HG02763 (cell line): Measurements from ENCODE around the gene ZNF385C.

Experiments used
- ATAC-seq: cut with Tn5 transposase; IDR thresholded peaks from one replicate; pipeline ENCODE4 v1.9.1; 2021; ENCODE audit warnings: mild to moderate bottlenecking, moderate library complexity; ENCODE audit not compliant: unreplicated experiment

ZNF385C gene

GRCh38 chr17:41998497-41998896 lies 99.8 kb downstream of the ZNF385C start:
- no peak for ATAC-seq

- peak; percentile 4 for ATAC-seq
Observed at GRCh38 chr17:41996855-41997164, 101.5 kb downstream of the ZNF385C start.

GRCh38 chr17:41992576-41992975 lies 105.7 kb downstream of the ZNF385C start:
- no peak for ATAC-seq

- no peak for ATAC-seq
Observed at GRCh38 chr17:41989702-41990419, 108.4 kb downstream of the ZNF385C start.

DNA sequence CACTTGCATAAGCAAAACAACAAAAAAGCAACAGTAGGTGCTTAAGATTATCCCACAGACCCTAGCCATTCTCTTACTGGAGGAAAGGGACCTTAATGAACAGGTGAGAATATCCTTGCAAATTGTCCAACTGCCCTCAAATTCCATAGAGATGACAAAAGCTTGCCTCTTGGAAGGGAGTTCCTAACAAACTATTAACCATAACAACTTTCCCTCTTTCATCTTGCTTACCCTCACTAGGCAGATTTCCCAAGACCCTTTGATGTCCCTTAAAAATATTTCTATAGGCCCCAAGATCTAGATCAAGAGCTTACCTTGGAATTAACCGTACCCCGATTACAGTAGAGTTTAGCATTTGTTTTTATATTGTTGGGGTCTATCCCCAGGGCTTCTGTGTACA lies 109.9 kb downstream of the ZNF385C start:
- no peak for ATAC-seq

DNA sequence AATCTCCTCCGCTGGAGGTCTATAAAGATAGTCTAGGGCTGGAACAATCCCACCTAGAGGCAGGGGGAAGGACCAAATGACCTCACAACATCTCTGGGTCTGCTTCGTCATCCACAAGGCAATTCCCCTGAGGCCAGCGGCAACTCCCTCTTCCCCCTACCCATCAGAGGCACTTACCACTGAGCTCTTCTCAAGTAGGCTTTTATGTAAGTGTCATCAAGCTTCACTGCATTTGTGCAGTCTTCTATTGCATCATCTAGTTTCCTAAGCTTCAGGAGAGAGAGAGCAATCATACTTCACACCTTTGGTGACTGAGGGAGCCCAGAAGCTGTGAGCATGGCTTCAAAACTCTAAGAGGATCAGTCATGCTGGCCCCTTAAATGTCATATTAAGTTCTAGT lies 110.6 kb downstream of the ZNF385C start:
- no peak for ATAC-seq

GRCh38 chr17:41986634-41987033 lies 111.6 kb downstream of the ZNF385C start:
- no peak for ATAC-seq

GRCh38 chr17:41985919-41986318 lies 112.4 kb downstream of the ZNF385C start:
- no peak for ATAC-seq

GRCh38 chr17:41984454-41984853 lies 113.8 kb downstream of the ZNF385C start:
- ATAC-seq: no peak

GRCh38 chr17:41982026-41982760 lies 116.1 kb downstream of the ZNF385C start:
- ATAC-seq: no peak

GRCh38 chr17:41977991-41978390 lies 120.3 kb downstream of the ZNF385C start:
- no peak for ATAC-seq

DNA sequence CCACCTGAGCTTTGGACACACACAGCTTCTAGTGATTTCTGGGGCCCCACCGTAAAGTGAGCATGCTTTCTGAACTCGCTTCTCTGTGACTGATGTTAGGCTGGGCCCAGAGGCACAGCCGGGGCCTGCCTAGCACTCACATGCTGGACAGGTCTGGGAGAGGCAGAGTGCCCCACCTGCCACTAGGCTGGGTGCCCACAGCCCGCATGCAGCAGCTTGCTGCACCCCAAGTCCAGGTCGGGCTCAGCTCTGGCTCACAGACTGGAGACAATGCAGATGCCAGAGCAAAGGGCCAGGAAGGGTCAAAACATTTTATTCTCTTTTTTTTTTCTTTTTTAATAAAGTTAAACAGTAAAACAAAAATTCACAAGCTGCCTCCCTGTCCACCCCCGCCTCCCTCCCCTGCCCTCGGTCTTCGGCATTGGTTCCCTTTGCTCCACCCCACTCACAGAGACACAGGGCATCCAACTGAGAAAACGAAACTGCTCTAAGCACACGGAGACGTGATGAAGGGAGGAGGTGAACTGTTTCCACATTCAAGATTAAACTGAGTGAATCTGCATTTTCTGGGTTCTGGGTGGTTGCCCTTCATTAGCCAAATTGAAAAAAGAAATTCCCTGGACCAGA lies 122.0 kb downstream of the ZNF385C start:
- no peak for ATAC-seq
